GM12892 (cell line): ENCODE results near the gene HDAC4.

ENCODE experiments used
- POLR2A ChIP-seq: IDR thresholded peaks from 2 replicates; pipeline ENCODE4 v1.6.1; 2011; ENCODE audit warnings: low read depth, low read length, control low read depth
- POLR2AphosphoS5 ChIP-seq: IDR thresholded peaks from 2 replicates; pipeline ENCODE4 v1.6.1; 2011; ENCODE audit warnings: low read depth, low read length, control low read depth

- no peak for TF ChIP-seq POLR2A
- no peak for TF ChIP-seq POLR2AphosphoS5
Measured at GRCh38 chr2:239184179-239184578, 216.6 kb downstream of the HDAC4 start.
